Hypothalamus (tissue), 51 donors: ENCODE results near the gene COL13A1.

Experiments used
- DNase-seq, 51 donors: peaks; one replicate each; lab custom pipeline; 2025; lab: John Stamatoyannopoulos, UW

COL13A1 gene

GRCh38 chr10:69801434-69802315 is at the start of gene COL13A1:
Gene COL13A1, plus strand, starts transcription at chr10:69801906. Its CDS starts 518 bp downstream, at chr10:69802424.
- peak in 1 of 51 donors; percentile 18 for DNase-seq

GRCh38 chr10:69752479-69752878 is 49.2 kb upstream of the COL13A1 start:
- DNase-seq: no peak

- DNase-seq: no peak
Measured at GRCh38 chr10:69756279-69756678, 45.4 kb upstream of the COL13A1 start.

- DNase-seq: peak in 1 of 51 donors; percentile 21
Measured at GRCh38 chr10:69757206-69757552, 44.5 kb upstream of the COL13A1 start.

GRCh38 chr10:69757553-69758309 is 44.0 kb upstream of the COL13A1 start:
- peak in 22 of 51 donors; percentile 3 to 48 (median 28) for DNase-seq

- DNase-seq: no peak
Measured at GRCh38 chr10:69758310-69758728, 43.4 kb upstream of the COL13A1 start.

GRCh38 chr10:69759641-69760040 is 42.1 kb upstream of the COL13A1 start:
- DNase-seq: no peak

- DNase-seq: no peak
Measured at GRCh38 chr10:69760072-69760471, 41.6 kb upstream of the COL13A1 start.

GRCh38 chr10:69761320-69761719 is 40.4 kb upstream of the COL13A1 start:
- no peak for DNase-seq

- peak in 2 of 51 donors; percentile 9 to 19 for DNase-seq
Measured at GRCh38 chr10:69766161-69766910, 35.4 kb upstream of the COL13A1 start.

GRCh38 chr10:69767793-69768192 is 33.9 kb upstream of the COL13A1 start:
- no peak for DNase-seq

GRCh38 chr10:69768386-69768785 is 33.3 kb upstream of the COL13A1 start:
- no peak for DNase-seq

GRCh38 chr10:69769395-69769992 is 32.2 kb upstream of the COL13A1 start:
- DNase-seq: peak in 12 of 51 donors; percentile 4 to 43 (median 14)

- DNase-seq: no peak
Measured at GRCh38 chr10:69772933-69773704, 28.6 kb upstream of the COL13A1 start.

GRCh38 chr10:69774596-69774995 is 27.1 kb upstream of the COL13A1 start:
- DNase-seq: no peak

GRCh38 chr10:69780077-69780476 is 21.6 kb upstream of the COL13A1 start:
- no peak for DNase-seq

- DNase-seq: no peak
Measured at GRCh38 chr10:69781576-69781975, 20.1 kb upstream of the COL13A1 start.

- DNase-seq: no peak
Measured at GRCh38 chr10:69783515-69783914, 18.2 kb upstream of the COL13A1 start.

- DNase-seq: no peak
Measured at GRCh38 chr10:69786791-69787190, 14.9 kb upstream of the COL13A1 start.

GRCh38 chr10:69787681-69788080 is 14.0 kb upstream of the COL13A1 start:
- no peak for DNase-seq
